ENCODE data around the gene ATP2B3.
A peak's percentile ranks its signal among the peaks of the same experiment; 100 is the strongest.

The ATP2B3 gene

DNA sequence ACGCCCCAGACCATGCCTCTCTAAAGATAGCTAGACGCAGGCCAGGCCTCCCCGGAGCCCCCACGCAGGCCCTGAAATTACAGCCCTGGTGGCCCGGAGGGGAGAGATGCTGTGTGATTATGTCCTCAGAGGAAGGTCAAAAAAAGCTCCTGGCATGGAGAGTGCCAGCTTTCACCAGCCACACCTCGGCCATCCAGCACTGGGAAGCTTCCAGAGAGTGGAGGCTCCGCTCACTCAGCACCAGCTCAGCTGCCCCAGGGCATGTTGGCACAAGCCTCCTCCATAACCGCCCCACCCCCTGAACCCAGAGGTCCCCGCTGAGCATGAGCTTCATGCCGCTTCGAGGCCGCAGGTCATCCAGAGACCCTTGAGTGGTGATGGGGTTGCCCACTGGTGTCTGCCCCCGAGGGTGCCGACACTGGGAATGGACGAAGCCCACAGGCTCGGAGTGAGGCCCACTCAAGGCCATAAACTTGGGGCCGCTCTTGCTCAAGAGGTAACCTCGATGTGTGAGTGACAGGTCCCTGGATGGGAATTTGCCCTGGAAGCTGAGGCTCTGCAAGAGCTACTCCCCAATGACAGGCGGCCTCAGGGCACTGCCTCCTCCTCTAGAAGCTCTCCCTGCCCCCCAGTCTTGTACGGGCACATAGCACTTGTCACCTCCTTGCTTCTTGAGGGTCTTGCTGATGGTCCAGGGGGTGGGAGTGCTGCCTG is 27.1 kb upstream of the ATP2B3 start:
- no peak for DNase-seq

DNA sequence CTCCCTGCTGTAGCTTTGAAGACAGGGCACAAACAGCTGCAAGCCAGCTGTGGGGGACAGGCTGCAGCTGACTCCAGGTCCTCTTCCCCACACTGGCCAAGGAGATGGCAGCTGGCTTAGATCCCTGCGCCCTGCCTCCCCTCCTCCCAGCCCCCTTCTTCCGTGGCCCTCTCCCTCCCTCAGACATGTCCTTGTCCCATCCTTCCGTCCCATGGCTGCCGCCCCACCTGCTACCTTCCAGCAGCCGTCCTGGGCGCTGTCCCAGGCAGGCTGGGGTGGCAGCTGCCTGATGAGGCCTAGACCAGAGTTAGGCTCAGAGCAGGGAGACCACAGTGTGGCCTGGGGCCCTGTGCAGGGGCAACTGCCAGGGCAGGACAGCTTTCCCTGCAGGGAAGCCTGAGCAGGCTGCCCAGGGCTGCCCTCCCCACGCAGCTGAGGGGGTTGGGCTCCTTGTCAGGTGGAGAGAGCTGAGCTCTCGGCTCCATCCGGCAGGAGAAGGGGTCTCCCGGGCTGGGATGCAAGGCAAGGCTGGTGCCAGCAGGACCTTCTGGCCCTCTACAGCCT is 26.0 kb upstream of the ATP2B3 start:
- DNase-seq = no peak

DNA sequence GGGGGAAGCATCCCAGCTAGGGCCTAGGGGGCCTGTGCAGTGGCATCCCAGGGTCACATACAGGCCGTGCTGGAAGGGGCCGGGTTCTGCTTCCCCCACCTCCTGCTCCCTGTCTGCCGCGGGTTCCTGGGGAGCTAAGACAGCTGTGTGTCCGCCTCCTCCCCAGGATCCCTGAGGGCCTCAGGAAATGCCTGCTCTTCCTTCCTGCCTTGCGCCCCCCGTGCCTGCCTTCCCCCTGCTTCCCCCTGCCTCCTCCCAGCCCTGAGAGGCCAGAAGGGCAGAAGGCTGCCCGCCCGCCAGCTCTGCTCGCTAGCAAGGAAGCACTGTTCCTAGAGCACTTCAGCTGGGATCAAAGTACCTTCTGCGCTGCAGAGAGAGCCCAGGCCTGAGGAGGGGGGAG is 25.5 kb upstream of the ATP2B3 start:
- no peak for DNase-seq

DNA sequence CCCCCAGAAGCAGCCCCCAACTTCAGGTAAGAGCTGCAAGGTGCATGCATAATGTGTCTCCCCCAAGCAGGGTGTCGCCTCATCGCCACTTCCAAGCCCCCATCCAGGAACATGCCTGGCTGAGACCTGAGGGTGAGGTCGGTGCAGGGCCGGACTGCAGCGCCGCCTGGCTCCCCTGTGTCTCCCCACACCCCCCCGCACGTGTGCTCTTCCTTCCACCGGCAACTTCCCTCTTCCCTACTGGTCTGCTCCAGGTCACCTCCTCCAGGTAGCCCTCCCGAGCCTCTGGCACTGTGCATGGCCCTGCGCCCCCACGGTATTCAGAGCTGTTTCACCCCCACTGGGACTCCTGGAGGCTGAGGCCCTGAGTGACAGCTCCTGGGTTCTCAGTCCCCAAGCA is 24.9 kb upstream of the ATP2B3 start:
- DNase-seq = no peak

DNA sequence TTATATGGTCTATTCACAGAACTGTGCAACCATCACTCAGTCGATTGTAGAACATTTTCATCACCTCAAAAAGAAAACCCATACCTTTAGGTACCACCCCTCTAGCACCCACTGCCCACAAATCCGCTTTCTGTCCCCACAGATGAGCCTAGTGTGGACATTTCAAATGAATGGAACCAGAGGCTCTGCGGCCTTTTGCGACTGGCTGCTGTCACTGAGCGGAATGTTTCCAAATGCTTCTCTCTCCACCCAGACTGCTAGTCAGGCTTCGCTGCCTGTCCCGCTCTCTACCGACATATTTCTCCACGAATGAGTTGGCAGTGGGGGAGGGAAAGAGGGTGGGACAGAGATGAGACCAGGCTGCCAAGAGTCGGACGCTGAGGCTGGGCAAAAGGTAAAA is 24.4 kb upstream of the ATP2B3 start:
- no peak for DNase-seq

GRCh38 chrX:153494061-153494460 is 23.4 kb upstream of the ATP2B3 start:
- no peak for DNase-seq

- peak; percentile 39 for DNase-seq
Measured at GRCh38 chrX:153494541-153495361, 22.7 kb upstream of the ATP2B3 start, which contains the start of gene BGN. Gene BGN (plus strand): TSS chrX:153494980. CDS start chrX:153504632, 9,652 bp downstream.

DNA sequence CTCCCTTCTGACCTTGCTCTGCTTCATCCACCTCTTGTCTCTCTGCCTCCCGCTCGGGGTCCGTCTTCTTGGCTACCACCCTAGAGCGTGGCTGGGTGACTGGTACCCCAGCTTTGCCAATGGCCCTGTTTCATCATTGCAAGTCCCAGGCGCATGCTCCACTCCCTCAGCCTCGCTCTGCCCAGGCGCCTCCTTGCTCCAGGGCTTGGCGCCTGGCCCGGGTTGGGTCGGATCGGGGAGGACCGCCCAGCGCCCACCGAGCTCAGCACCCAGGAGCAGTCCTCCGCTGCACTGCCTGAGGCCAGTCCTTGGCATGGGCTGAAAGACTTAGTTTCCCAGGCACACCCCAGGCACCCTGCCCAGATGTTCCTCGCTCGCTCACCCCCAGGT is 22.1 kb upstream of the ATP2B3 start:
- DNase-seq = peak; percentile 39

GRCh38 chrX:153495903-153496589 is 21.4 kb upstream of the ATP2B3 start:
- DNase-seq = no peak

DNA sequence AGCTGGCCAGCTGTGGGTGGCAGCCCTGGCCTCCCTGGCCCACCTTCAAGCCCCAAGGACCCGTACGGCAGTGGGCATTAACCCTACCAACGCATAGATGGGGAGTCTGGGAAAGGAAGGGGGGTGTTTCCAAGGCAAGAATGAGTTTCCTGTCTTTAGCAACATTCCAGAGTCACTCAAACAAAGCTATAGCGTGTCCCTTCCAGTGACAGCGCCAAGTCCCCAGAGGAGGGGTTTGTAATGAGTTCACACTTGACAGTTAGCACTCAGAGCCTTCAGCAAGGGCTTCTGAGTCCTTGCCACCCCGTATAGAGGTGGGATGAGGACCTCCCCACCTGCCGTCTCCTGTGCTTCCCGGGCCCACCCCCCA is 20.9 kb upstream of the ATP2B3 start:
- DNase-seq = no peak

- DNase-seq = no peak
Measured at GRCh38 chrX:153498453-153498852, 19.0 kb upstream of the ATP2B3 start.

GRCh38 chrX:153499341-153499740 is 18.1 kb upstream of the ATP2B3 start:
- DNase-seq = no peak

DNA sequence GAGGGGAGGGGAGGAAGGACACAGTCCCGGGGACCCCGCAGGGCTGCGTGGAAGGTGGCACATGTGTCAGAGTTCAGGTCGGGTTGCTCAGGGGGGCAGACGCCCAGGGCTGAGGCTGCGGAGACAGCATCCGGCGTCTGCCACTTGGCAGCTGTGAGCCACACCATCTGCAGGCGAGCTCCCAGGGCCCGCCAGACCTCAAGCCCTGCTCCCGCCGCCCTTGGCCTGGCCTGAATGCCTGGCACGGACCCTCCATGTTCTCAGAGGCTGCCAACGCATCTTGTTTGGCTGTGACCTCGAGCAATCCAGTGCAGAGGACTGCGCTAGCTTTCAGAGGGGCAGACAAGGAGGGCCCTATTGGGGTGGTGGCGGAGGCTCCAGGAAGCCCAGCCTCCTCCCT is 17.6 kb upstream of the ATP2B3 start:
- peak; percentile 9 for DNase-seq

GRCh38 chrX:153500676-153501280 is 16.7 kb upstream of the ATP2B3 start:
- no peak for DNase-seq

GRCh38 chrX:153501530-153501929 is 15.9 kb upstream of the ATP2B3 start:
- DNase-seq = no peak

DNA sequence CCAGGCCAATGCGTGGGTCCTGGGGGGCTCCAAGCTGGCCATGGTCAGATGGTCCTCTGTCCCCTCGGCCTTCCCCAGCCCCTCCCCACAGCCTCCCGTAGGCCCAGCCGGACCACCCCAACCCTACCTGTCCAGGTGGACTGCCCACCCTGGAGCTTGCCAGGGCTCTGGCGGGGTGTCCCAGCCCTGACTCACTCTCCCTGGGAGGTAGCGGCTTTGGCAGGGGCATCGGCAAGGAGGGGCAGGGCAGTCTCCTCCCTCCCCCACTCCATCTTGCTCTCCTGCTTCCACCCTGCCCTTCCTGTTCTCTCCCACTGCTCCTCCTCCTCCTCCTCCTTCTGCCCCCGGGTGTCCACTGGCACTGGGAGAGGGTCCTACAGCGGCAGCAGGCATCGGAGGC is 15.3 kb upstream of the ATP2B3 start:
- no peak for DNase-seq

DNA sequence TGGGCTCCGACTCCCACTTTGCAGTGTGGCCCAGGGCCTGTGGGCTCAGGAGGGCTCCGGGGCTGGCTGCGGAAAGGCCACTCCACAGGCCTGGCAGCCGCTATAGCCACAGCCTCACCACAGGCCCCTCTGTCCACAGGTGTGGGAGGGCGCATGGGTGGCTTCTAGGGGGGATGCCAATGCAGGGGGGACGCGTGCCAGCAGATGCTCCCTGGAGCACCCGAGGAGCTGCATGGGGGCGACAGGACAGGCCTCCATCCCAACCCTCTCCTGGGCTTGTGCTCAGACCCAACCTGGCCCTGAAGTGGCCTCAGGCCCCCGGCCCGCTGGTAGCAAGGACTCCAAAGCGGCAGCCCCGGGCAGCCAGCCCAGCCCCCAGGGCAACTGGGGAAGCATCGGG is 14.6 kb upstream of the ATP2B3 start:
- DNase-seq = no peak

- no peak for DNase-seq
Measured at GRCh38 chrX:153504445-153505016, 12.9 kb upstream of the ATP2B3 start.

DNA sequence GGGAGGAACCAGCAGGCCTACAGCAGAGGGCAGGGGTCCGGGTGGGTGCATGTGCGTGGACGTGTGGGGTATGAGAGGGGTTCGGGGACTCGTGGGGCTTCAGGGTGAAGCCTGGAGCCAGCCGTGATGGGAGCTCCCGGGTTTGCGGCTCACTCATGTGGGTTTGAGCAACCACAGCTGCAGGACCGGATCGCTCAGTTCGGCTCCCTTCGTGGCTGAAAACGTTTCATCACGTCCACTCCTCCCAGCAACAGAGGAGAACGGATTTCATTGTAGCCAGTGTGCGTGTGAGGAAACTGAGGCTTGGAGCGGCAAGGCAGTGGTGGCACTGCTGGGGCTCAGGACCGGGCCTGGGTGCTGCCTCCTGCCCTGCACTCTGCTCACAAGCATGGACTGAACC is 12.1 kb upstream of the ATP2B3 start:
- no peak for DNase-seq

DNA sequence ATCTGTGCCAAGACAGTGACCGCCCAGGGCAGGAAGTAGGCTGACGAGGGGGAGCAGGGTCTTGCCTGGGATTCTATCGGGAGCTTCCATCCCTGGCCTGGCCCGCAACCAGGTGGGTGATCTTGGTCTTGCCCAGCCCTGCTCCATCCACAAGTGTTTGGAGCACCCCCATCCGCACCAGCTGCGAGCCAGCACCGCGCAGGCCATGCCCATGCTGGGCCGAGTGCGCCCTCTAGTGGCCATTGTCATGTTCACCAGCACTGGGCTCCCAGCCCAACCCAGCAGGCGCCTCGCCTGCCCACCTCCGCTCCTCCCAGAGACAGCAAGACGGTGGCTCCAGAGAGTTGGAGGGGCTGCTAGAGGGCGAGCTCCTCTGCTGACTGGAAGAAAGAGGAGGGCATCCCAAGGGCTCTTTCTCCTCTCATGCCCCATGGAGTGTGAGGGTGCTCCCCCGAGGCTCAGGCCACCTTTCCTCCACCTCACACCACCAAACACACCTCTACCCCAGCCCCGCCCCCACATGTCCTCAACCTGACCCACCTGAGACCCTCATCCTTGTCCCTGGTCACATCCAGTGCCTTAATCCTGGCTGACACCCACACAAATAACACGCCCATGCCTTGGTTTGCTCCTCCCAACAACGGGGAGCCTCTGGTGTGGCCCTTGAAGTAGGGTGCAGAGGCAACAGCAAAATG is 9.8 kb upstream of the ATP2B3 start:
- DNase-seq = peak; percentile 65

DNA sequence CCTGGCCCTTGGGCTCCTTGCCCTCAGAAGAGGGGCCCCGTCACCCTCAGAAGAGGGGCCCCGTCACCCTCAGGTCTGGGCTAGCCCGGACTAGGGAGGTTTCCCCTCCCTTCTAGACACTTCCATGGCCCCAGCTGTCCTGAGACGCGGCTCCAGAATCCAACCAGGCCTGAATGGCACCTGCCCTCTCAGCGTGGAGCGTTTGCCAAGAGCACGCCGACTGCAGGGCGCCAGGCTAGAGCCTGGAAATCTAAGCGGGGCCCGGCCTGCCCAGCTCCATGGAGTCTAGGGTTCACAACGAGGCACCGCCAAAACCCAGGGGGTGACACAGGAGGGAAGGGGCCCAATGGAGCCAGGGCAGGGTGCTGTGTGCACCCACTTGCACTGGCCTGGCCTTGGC is 7.8 kb upstream of the ATP2B3 start:
- DNase-seq = no peak

DNA sequence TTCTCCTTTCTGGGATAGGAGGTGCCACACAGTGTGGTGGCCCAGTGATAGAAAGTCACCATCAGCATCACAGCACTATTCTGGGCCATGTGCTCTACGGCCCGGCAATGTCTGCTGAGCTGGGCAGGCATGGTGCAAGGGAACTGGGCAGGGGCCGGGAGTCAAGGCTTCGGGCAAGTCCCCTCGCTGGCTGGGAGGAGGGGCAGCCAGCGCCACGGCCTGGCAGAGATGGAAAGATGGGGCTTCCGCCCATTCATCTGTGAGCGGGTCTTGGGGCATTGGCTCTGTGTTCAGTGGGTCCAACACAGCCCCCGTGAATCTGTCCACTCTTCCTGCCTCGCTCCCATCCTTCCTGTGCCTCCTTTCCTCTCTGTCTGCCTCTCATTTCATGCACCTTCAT is 7.1 kb upstream of the ATP2B3 start:
- DNase-seq = no peak

All from NCI-H1092 (cell line).